ENCODE data around the gene NLK. TPM values are rescaled to one million over a fixed set of nuclear protein-coding genes. Genes with fewer than 3 reads are reported as not detected.

The NLK gene
- total RNA-seq, 1 experiment from 2014 or later = 31.8 TPM

DNA sequence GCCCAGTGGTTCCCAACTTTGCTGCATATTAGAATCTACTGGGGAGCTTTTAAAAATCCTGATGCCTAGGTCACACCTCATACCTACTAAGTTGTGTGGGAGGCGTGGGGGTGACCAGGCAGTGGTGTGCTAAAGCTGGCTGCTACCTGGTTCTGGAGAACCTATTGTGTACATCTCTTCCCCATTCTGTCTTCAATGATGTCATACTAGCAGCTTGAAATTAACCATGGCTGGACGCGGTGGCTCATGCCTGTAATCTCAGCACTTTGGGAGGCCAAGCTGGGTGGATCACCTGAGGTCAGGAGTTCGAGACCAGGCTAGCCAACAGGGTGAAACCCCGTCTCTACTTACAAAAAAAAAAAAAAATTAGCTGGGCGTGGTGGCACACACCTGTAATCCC is 11.3 kb upstream of the NLK start:
- Histone ChIP-seq H3K9ac (ENCODE audit: extremely low read depth, insufficient read length, low read length) (no peak overlapping the region), H3K23ac (ENCODE audit: insufficient read length, low read depth, low read length) (no peak overlapping the region), H2BK120ac (ENCODE audit: low read depth, low read length, poor library complexity, severe bottlenecking) (no peak overlapping the region), H2BK12ac (ENCODE audit: insufficient read length, low read depth, low read length) (no peak overlapping the region), H2AFZ (ENCODE audit: low read length) (no peak overlapping the region), H4K5ac (ENCODE audit: insufficient read length, low read depth, low read length) (no peak overlapping the region), H2BK5ac (ENCODE audit: insufficient read length, low read length) (no peak overlapping the region), H3K4me1 (ENCODE audit: insufficient read depth, low read length) (peaks cover 6% of the 10 kb centered on the region; the same call in 1 of the 2 replicates), H3K18ac (ENCODE audit: insufficient read length, low read depth, low read length) (no peak overlapping the region), H2BK15ac (ENCODE audit: low read depth, low read length) (no peak overlapping the region), H3K14ac (ENCODE audit: insufficient read depth, low read length) (no peak overlapping the region), H4K91ac (ENCODE audit: insufficient read length, low read depth, low read length) (no peak overlapping the region), H2AK5ac (ENCODE audit: insufficient read length, low read length) (no peak overlapping the region), H3K27ac (ENCODE audit: insufficient read length, low read depth, low read length) (no peak overlapping the region), H4K20me1 (ENCODE audit: control insufficient read depth, insufficient read depth, insufficient read length) (no peaks in the 10 kb centered on the region), H3K79me1 (ENCODE audit: insufficient read depth, low read depth, low read length, poor library complexity, severe bottlenecking) (no peaks in the 10 kb centered on the region), H3K79me2 (ENCODE audit: insufficient read depth, low read length) (no peaks in the 10 kb centered on the region), H2BK20ac (ENCODE audit: low read depth, low read length, poor library complexity, severe bottlenecking) (no peak overlapping the region), H3K4me2 (ENCODE audit: insufficient read depth, insufficient read length, low read length) (no peak overlapping the region), H3K27me3 (ENCODE audit: insufficient read depth, low read length) (no peaks in the 10 kb centered on the region), H3K56ac (ENCODE audit: insufficient read length, low read depth, low read length) (no peak overlapping the region), H3K9me3 (ENCODE audit: control insufficient read depth, low read depth, low read length) (no peaks in the 10 kb centered on the region), H3T11ph (ENCODE audit: low read length) (no peak overlapping the region), H3K4ac (ENCODE audit: low read depth, low read length) (no peak overlapping the region), H3K23me2 (ENCODE audit: insufficient read length, low read depth, low read length, poor library complexity, severe bottlenecking) (no peaks in the 10 kb centered on the region), H4K8ac (replicated peaks; ENCODE audit: insufficient read length, low read depth, low read length) (no peak overlapping the region)
- Mint-ChIP-seq H3K36me3 (ENCODE audit: insufficient read depth in 1 of 3, low read depth in 3 of 3) (no peaks in the 10 kb centered on the region), H3K4me3 (no peak overlapping the region), H3K27ac (no peak overlapping the region; a peak in 1 of 7 replicates), H3K27me3 (ENCODE audit: low read depth) (no peaks in the 10 kb centered on the region), H3K4me1 (peaks cover 0 to 7% of the 10 kb centered on the region in 2 experiments; a peak in 2 of 4 replicates), H3K9me3 (peaks cover 3% of the 10 kb centered on the region in 2 experiments; a peak in 1 of 5 replicates)
- TF ChIP-seq, protein P1, sequence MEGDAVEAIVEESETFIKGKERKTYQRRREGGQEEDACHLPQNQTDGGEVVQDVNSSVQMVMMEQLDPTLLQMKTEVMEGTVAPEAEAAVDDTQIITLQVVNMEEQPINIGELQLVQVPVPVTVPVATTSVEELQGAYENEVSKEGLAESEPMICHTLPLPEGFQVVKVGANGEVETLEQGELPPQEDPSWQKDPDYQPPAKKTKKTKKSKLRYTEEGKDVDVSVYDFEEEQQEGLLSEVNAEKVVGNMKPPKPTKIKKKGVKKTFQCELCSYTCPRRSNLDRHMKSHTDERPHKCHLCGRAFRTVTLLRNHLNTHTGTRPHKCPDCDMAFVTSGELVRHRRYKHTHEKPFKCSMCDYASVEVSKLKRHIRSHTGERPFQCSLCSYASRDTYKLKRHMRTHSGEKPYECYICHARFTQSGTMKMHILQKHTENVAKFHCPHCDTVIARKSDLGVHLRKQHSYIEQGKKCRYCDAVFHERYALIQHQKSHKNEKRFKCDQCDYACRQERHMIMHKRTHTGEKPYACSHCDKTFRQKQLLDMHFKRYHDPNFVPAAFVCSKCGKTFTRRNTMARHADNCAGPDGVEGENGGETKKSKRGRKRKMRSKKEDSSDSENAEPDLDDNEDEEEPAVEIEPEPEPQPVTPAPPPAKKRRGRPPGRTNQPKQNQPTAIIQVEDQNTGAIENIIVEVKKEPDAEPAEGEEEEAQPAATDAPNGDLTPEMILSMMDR (conservative IDR thresholded peaks at IDR 0.05) = no peak
- no peak for DNase-seq
- WGBS (ENCODE audit: extremely low coverage, insufficient read length, low lambda C conversion rate) = no CpG with 5 or more reads among the region's 6 CpGs

Data from H9 (cell line).